Thoracic aorta (tissue), 2 donors: Measurements from ENCODE around the gene SFT2D2. TPM values are rescaled to one million over a fixed set of nuclear protein-coding genes. Genes with fewer than 3 reads are reported as not detected.
"Not testable (repeated sequence)": the region's sequence is repeated elsewhere in the genome, so short reads cannot be mapped to it uniquely, and the experiment has no call there.

ENCODE experiments used
- ATAC-seq: fragments of 150-250 bp; one replicate; pipeline ENCODE4 v1.8.0; 2017; ENCODE audit warnings: low read depth; ENCODE audit not compliant: insufficient number of reproducible peaks, low FRiP score
- DNase-seq: peaks from one replicate; pipeline ENCODE4 v3.0.0-alpha.2; 2020; ENCODE audit warnings: low spot score
- H3K27ac ChIP-seq, 2 donors: fragments of 200-600 bp; sonication (generic); 1 replicate in 1 of 2; 2 replicates in 1 of 2; pipeline ENCODE4 v1.5.1; 2016; ENCODE audit warnings: mild to moderate bottlenecking in 2 of 2, moderate library complexity in 2 of 2
- H3K27me3 ChIP-seq: fragments of 200-600 bp; sonication (generic); replicated peaks from 2 replicates; pipeline ENCODE4 v1.6.0; 2016; ENCODE audit warnings: mild to moderate bottlenecking; ENCODE audit not compliant: insufficient read depth
- H3K36me3 ChIP-seq: fragments of 200-600 bp; sonication (generic); one replicate; pipeline ENCODE4 v1.5.1; 2016
- H3K4me1 ChIP-seq, 2 donors: fragments of 200-600 bp; sonication (generic); 1 replicate in 1 of 2; 2 replicates in 1 of 2; pipeline versions ENCODE4 v1.5.1 to v1.6.0; 2016; ENCODE audit warnings: low read depth in 2 of 2, mild to moderate bottlenecking in 1 of 2; ENCODE audit not compliant: control insufficient read depth in 1 of 2
- H3K4me3 ChIP-seq: fragments of 200-600 bp; sonication (generic); 2 replicates; pipeline ENCODE4 v1.5.1; 2016; ENCODE audit warnings: mild to moderate bottlenecking
- H3K9me3 ChIP-seq: fragments of 200-600 bp; sonication (generic); 2 replicates; pipeline ENCODE4 v1.5.1; 2016
- total RNA-seq, 2 donors: library from RNA; depleted of rRNA; stranded (reverse); fragments of >200 nt; gene quantifications; one replicate each; pipeline versions ENCODE4 v1.1.0 to v1.2.3, GENCODE V29; 2016
- TF ChIP-seq, protein P1 (sequence below): fragments of 200-600 bp; sonication (generic); IDR thresholded peaks from one replicate; pipeline ENCODE4 v1.5.1; 2019; ENCODE audit warnings: antibody characterized with exemption

Gene SFT2D2
- total RNA-seq, 2 donors from 2014 or later = 65.4 to 124 TPM

DNA sequence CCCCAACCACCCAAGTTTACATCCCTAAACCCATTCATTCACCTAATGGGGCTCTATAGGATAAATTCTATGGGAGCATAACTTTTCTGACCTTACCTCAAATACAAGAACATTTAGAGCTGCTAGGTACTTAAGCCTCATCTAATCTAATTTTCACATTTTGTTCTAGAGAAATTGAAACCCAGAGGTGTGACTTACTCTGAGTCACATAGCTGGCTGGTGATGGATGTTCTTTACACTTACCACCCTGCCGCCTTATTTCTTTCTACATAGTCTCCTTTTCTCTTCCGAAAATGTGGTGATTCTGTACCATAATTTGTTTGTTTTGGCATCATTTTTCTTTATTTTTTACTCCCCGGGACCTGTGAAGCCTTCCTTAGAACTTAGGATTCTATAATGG is 26.7 kb upstream of the SFT2D2 start:
- H3K27me3 ChIP-seq = no peaks in the 10 kb centered on the region
- H3K27ac ChIP-seq = no peak overlapping the region
- no peaks in the 10 kb centered on the region for H3K9me3 ChIP-seq
- TF ChIP-seq, protein P1, sequence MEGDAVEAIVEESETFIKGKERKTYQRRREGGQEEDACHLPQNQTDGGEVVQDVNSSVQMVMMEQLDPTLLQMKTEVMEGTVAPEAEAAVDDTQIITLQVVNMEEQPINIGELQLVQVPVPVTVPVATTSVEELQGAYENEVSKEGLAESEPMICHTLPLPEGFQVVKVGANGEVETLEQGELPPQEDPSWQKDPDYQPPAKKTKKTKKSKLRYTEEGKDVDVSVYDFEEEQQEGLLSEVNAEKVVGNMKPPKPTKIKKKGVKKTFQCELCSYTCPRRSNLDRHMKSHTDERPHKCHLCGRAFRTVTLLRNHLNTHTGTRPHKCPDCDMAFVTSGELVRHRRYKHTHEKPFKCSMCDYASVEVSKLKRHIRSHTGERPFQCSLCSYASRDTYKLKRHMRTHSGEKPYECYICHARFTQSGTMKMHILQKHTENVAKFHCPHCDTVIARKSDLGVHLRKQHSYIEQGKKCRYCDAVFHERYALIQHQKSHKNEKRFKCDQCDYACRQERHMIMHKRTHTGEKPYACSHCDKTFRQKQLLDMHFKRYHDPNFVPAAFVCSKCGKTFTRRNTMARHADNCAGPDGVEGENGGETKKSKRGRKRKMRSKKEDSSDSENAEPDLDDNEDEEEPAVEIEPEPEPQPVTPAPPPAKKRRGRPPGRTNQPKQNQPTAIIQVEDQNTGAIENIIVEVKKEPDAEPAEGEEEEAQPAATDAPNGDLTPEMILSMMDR = no peak
- DNase-seq = no peak
- H3K4me3 ChIP-seq = no peak overlapping the region
- H3K36me3 ChIP-seq = peaks cover 25% of the 10 kb centered on the region
- H3K4me1 ChIP-seq = no peaks in the 10 kb centered on the region
- ATAC-seq = no peak

DNA sequence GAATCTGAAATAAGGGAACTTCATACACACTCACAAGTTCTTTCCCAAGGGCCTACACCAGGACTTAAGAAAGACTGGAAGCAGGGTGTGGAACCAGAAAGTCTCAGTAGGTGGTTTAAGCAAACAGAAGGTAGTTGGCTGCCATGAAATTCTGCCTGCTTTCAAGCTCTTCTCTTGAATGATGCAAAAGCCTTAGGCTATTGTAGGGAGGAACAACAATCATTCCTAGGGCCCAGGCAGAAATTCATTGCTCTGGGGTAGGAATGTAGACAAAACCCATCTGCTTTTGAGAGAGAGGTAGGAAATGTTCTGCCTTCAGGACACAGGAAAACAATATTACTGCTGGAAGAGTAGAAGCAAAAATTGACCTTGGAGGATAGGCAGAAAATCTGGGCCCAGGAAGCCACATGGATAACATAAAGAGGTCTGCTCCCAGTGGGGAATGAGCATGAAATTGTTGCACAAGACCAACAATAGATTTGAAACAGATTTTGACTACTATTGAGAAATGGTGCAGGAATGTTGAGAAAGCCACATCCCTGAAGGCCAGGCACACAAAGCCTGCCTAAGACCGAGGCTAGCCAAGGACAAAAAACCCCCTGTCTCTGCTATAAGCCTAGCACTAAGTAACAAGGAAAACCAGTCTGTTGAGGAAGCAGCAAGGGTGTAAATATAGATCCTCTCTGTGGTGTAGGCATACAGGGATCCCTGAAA is 22.7 kb upstream of the SFT2D2 start:
- no peak for DNase-seq

DNA sequence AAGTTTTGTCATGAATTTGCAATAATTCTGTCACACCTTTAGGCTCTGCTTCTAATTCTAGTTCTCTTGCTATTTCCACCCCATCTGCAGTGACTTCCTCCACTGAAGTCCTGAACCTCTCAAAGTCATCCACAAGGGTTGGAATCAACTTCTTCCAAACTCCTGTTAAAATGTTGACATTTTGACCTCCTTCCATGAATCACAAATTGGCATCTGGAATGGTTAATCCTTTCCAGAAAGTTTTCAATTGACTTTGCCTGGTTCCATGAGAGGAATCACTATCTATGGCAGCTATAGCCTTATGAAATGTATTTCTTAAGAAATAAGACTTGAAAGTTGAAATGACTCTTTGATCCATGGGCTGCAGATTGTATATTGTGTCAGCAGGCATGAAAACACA is 19.7 kb upstream of the SFT2D2 start:
- Histone ChIP-seq H3K4me3 (no peak overlapping the region), H3K9me3 (no peaks in the 10 kb centered on the region), H3K4me1 (no peaks in the 10 kb centered on the region), H3K27ac (no peak overlapping the region), H3K36me3 (no peaks in the 10 kb centered on the region), H3K27me3 (no peaks in the 10 kb centered on the region)
- ATAC-seq = no peak
- TF ChIP-seq, protein P1 = no peak
- no peak for DNase-seq

More for the DNA sequence above, 22.7 kb upstream of the SFT2D2 start:
- ATAC-seq = no peak
- H3K4me1 ChIP-seq = no peaks in the 10 kb centered on the region
- no peaks in the 10 kb centered on the region for H3K9me3 ChIP-seq
- TF ChIP-seq, protein P1 = no peak
- H3K4me3 ChIP-seq = no peak overlapping the region
- H3K27ac ChIP-seq = no peak overlapping the region
- H3K27me3 ChIP-seq = no peaks in the 10 kb centered on the region
- H3K36me3 ChIP-seq = peaks cover 19% of the 10 kb centered on the region

DNA sequence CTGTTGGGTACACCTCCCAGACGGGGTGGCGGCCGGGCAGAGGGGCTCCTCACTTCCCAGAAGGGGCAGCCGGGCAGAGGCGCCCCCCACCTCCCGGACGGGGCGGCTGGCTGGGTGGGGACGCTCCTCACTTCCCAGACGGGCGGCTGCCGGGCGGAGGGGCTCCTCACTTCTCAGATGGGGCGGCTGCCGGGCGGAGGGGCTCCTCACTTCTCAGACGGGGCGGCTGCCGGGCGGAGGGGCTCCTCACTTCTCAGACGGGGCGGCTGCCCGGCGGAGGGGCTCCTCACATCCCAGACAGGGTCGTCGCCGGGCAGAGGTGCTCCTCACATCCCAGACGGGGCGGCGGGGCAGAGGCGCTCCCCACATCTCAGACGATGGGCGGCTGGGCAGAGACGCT is 18.1 kb upstream of the SFT2D2 start:
- not testable (repeated sequence) for H3K27me3 ChIP-seq, H3K27ac ChIP-seq, ATAC-seq

DNA sequence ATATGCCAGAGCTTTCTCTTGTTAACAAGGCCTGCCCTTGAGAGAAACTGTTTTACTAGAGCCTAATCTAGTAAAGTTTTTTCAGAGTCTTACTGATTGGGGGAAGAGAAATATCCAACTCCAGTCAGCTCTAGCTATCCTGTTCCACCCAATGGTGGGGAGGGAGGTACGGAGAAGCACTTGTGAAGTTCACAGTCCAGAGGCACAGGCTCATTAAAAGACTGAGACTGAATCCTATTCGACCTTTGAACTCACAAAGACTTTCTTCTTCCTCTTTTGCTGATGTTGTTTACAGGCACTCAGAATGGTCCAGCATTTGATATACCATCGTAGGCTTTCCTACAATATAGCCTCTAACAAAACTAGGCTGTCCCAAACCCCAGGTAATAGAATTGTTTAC is 15.5 kb upstream of the SFT2D2 start:
- no peak for ATAC-seq
- no peaks in the 10 kb centered on the region for H3K36me3 ChIP-seq
- no peaks in the 10 kb centered on the region for H3K4me1 ChIP-seq
- DNase-seq = no peak
- TF ChIP-seq, protein P1 = no peak
- H3K27me3 ChIP-seq = no peaks in the 10 kb centered on the region
- no peak overlapping the region for H3K4me3 ChIP-seq
- no peak overlapping the region for H3K27ac ChIP-seq
- H3K9me3 ChIP-seq = peaks cover 8% of the 10 kb centered on the region

More for the DNA sequence above, 18.1 kb upstream of the SFT2D2 start:
- not testable (repeated sequence) for DNase-seq, H3K9me3 ChIP-seq, H3K4me3 ChIP-seq, H3K4me1 ChIP-seq, H3K36me3 ChIP-seq

DNA sequence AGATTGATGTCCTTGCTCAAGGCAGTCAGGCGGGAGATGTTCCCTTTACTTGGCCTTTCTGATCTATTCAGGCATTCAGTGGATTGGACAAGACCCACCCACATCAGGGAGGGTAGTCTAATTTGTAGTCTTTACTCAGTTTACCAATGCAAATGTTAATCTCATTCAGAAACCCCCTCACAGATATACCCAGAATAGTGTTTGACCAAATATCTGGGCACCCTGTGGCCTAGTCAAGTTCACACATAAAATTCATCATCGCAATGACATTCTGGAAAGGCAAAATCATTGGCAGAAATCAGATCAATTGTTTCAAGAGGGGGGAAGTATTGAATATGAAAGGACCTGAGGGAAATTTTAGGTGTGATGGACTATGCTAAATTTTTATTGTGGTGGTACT is 12.5 kb upstream of the SFT2D2 start:
- peaks cover 8% of the 10 kb centered on the region for H3K9me3 ChIP-seq
- TF ChIP-seq, protein P1 = no peak

More for the DNA sequence above, 12.5 kb upstream of the SFT2D2 start:
- no peak for ATAC-seq
- Histone ChIP-seq H3K27ac (no peak overlapping the region), H3K4me1 (no peaks in the 10 kb centered on the region), H3K36me3 (no peaks in the 10 kb centered on the region), H3K4me3 (no peak overlapping the region), H3K27me3 (no peaks in the 10 kb centered on the region)
- DNase-seq = no peak
